AG04449 (cell line): ENCODE results near the gene FAM13C.

Source experiments
- CTCF ChIA-PET: fragments of 350-600 bp; formaldehyde crosslinking; extraction: SDS; loops from one replicate; lab custom pipeline; 2021; ENCODE audit warnings: antibody characterized with exemption; lab: Yijun Ruan, JAX
- POLR2A ChIA-PET: fragments of 400-600, 350-600 bp; formaldehyde crosslinking; extraction: SDS; loops from one replicate; lab custom pipeline; 2020; ENCODE audit warnings: antibody characterized with exemption, inconsistent platforms; lab: Yijun Ruan, JAX
- DNase-seq: peaks from one replicate; pipeline ENCODE4 v3.0.0-alpha.2; 2010; ENCODE audit warnings: low read depth, low spot score
- H3K4me3 ChIP-seq: 2 replicates; pipeline ENCODE4 v1.5.1; 2011; ENCODE audit warnings: low read depth, mild to moderate bottlenecking, control low read depth, low read length
- CTCF ChIP-seq: IDR thresholded peaks from one replicate; pipeline ENCODE4 v1.5.1; 2011; ENCODE audit warnings: mild to moderate bottlenecking, moderate library complexity, low read length, control low read depth, inconsistent platforms; ENCODE audit not compliant: insufficient read depth; ENCODE audit errors: missing control alignments

The FAM13C gene

GRCh38 chr10:59303018-59303417, 59.3 kb downstream of the FAM13C start:
- no peak for DNase-seq
- ChIA-PET POLR2A (no interaction called here), CTCF (no interaction called here)

GRCh38 chr10:59302381-59302780, 60.0 kb downstream of the FAM13C start:
- ChIA-PET POLR2A (no interaction called here), CTCF (no interaction called here)
- no peak for TF ChIP-seq CTCF
- no peak overlapping the region for H3K4me3 ChIP-seq
- DNase-seq, result no peak

More at GRCh38 chr10:59303018-59303417, 59.3 kb downstream of the FAM13C start:
- H3K4me3 ChIP-seq, result no peak overlapping the region
- no peak for TF ChIP-seq CTCF

- H3K4me3 ChIP-seq, result no peak overlapping the region
- CTCF ChIA-PET, result no interaction called here
- no peak for DNase-seq
- TF ChIP-seq CTCF, result no peak
- POLR2A ChIA-PET, result no interaction called here
Measured at GRCh38 chr10:59301067-59301754, 61.1 kb downstream of the FAM13C start.

- no peak for DNase-seq
- ChIA-PET POLR2A (no interaction called here), CTCF (no interaction called here)
- no peak for TF ChIP-seq CTCF
- H3K4me3 ChIP-seq, result no peak overlapping the region
Measured at GRCh38 chr10:59300386-59300785, 62.0 kb downstream of the FAM13C start.

- CTCF ChIA-PET, result no interaction called here
- POLR2A ChIA-PET, result no interaction called here
- H3K4me3 ChIP-seq, result no peak overlapping the region
- no peak for DNase-seq
- no peak for TF ChIP-seq CTCF
Measured at GRCh38 chr10:59299933-59300332, 62.4 kb downstream of the FAM13C start.

- ChIA-PET POLR2A (no interaction called here), CTCF (no interaction called here)
- TF ChIP-seq CTCF, result no peak
- H3K4me3 ChIP-seq, result no peak overlapping the region
- no peak for DNase-seq
Measured at GRCh38 chr10:59290448-59290847, 71.9 kb downstream of the FAM13C start.
